ENCODE results near the gene MTSS2. TPM values are rescaled to one million over a fixed set of nuclear protein-coding genes. Genes with fewer than 3 reads are reported as not detected.

The MTSS2 gene
- total and polyA plus RNA-seq, 2 of the 4 experiments (the other 2 are of a cell fraction): 9.1 to 86.2 TPM

DNA sequence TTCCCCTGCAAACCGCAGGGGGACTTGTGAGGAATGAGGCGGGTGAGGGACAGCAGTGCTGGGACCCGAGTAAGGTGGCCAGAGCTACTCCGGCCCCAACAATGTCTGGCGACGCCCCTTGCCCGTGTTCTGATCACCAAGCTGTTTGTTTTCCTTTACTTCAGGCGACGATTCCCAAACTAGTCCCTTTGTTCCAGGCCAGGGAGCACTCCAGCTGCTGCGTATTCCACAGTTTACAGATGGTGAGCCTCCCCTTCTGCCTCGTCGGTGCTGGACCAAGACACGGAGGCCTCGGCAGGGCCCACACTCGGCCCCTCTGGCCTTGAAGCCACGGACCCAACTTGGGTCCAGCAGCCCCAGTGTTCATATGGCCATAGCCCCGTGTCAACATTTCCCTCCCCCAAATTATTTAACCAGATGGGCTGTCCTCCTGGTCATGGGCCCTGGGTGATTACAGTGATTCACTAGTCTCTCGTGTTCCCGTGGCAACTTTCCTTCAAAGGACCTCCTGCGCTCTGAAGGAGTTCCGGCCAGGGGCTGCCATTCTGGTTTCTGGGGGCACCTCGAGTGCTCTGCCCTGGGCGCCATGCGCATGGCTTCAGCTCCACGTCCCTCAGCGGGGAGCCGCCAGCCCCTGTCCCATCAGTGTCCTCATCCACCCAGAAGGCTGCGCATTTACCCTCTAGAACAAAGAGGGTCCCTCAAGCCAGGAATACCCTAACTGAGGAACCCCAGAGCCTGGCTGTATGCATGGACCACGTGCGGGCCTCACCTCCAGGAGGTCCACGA lies 24.8 kb upstream of the MTSS2 start:
- dilution Hi-C loops (cut with HindIII; ENCODE audit: low sequenced_read_pairs, unreplicated experiment): no loop called here
- TF ChIP-seq SMC3 (IDR thresholded peaks at IDR 0.05; ENCODE audit: low read depth, low read length) (no peak), CHD1 (IDR thresholded peaks at IDR 0.05; ENCODE audit: low read depth, low read length) (no peak), FOS (IDR thresholded peaks at IDR 0.05; ENCODE audit: low read depth, low read length) (no peak), USF2 (IDR thresholded peaks at IDR 0.05; ENCODE audit: low read depth, low read length) (no peak), NFE2L2 (IDR thresholded peaks at IDR 0.05; ENCODE audit: low read depth, low read length) (no peak), POLR2A (IDR thresholded peaks at IDR 0.05; ENCODE audit: low read depth, low read length) (no peak), RCOR1 (IDR thresholded peaks at IDR 0.05; ENCODE audit: insufficient replicate concordance, low read length) (no peak), CEBPB (IDR thresholded peaks at IDR 0.05; ENCODE audit: low read depth, low read length) (no peak), MAZ (IDR thresholded peaks at IDR 0.05; ENCODE audit: borderline replicate concordance, low read depth, low read length) (no peak), CTCF (conservative IDR thresholded peaks at IDR 0.05; ENCODE audit: low read depth, low read length) (no peak), MXI1 (IDR thresholded peaks at IDR 0.05; ENCODE audit: borderline replicate concordance, low read depth, low read length) (no peak), RAD21 (IDR thresholded peaks at IDR 0.05; ENCODE audit: low read length) (no peak), MAFK (IDR thresholded peaks at IDR 0.05; ENCODE audit: low read depth, low read length) (no peak), RFX5 (IDR thresholded peaks at IDR 0.05; ENCODE audit: low read depth, low read length) (no peak)
- TF ChIP-seq, protein P1, sequence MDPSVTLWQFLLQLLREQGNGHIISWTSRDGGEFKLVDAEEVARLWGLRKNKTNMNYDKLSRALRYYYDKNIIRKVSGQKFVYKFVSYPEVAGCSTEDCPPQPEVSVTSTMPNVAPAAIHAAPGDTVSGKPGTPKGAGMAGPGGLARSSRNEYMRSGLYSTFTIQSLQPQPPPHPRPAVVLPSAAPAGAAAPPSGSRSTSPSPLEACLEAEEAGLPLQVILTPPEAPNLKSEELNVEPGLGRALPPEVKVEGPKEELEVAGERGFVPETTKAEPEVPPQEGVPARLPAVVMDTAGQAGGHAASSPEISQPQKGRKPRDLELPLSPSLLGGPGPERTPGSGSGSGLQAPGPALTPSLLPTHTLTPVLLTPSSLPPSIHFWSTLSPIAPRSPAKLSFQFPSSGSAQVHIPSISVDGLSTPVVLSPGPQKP (IDR thresholded peaks at IDR 0.05; ENCODE audit: borderline replicate concordance, low read depth, low read length): no peak

More for the DNA sequence above, 24.8 kb upstream of the MTSS2 start:
- Histone ChIP-seq H2BK120ac (ENCODE audit: low read depth, low read length) (no peak overlapping the region), H3K56ac (ENCODE audit: extremely low read depth, insufficient read depth, low read length) (no peak overlapping the region), H3K9me3 (ENCODE audit: control insufficient read depth, insufficient read depth, low read length) (no peaks in the 10 kb centered on the region), H2AK5ac (ENCODE audit: low read depth, low read length) (peak overlapping the region; percentile 40), H3K9me1 (ENCODE audit: insufficient read depth, low read length) (peaks cover 44% of the 10 kb centered on the region), H3K79me1 (ENCODE audit: low read depth in 1 of 2, low read length in 2 of 2) (peaks cover 9 to 53% of the 10 kb centered on the region in 2 experiments), H3K4me3 (ENCODE audit: insufficient read depth, low read depth, low read length) (no peak overlapping the region), H3K4ac (ENCODE audit: low read depth, low read length) (peak overlapping the region; percentile 44), H2AFZ (replicated peaks; ENCODE audit: low read length, poor library complexity) (no peak overlapping the region), H3K9ac (ENCODE audit: low read depth, low read length) (no peak overlapping the region), H3K27me3 (ENCODE audit: control insufficient read depth, insufficient read depth, low read length) (no peaks in the 10 kb centered on the region), H2BK20ac (ENCODE audit: low read depth, low read length) (no peak overlapping the region), H3K27ac (ENCODE audit: insufficient read depth, low read length) (no peak overlapping the region), H3K14ac (replicated peaks; ENCODE audit: low read depth, low read length) (no peak overlapping the region), H4K8ac (ENCODE audit: low read depth in 2 of 2, low read length in 2 of 2) (no peak overlapping the region), H4K91ac (ENCODE audit: insufficient read depth, low read depth, low read length) (peak overlapping the region; percentile 27; the same call in 1 of the 2 replicates), H2AK9ac (replicated peaks; ENCODE audit: low read depth, low read length, poor library complexity) (peak overlapping the region; percentile 59), H3K4me2 (ENCODE audit: low read depth, low read length) (no peak overlapping the region), H3K36me3 (ENCODE audit: control insufficient read depth, insufficient read depth, low read length) (no peaks in the 10 kb centered on the region), H4K20me1 (ENCODE audit: insufficient read depth, low read length) (no peaks in the 10 kb centered on the region), H3K4me1 (ENCODE audit: control insufficient read depth, insufficient read depth, low read length) (peaks cover 39% of the 10 kb centered on the region), H2BK15ac (ENCODE audit: low read depth, low read length) (no peak overlapping the region; the same call in 2 of the 3 replicates), H3K18ac (ENCODE audit: low read depth, low read length) (no peak overlapping the region), H3K23ac (ENCODE audit: low read depth, low read length) (no peak overlapping the region), H4K5ac (ENCODE audit: low read depth, low read length) (no peak overlapping the region), H2BK5ac (ENCODE audit: low read depth, low read length, poor library complexity, severe bottlenecking) (no peak overlapping the region)
- DNase-seq: no peak
- in situ Hi-C loops (cut with MboI; ENCODE audit: low sequenced_read_pairs) (no loop called here), intact Hi-C loops (cut with micrococcal nuclease) (no loop called here)
- WGBS, 2 experiments (ENCODE audit: extremely low coverage in 2 of 2, insufficient read length in 1 of 2): 81% methylated on average over 14 of the region's 31 CpGs; no CpG with 5 or more reads in 1 of the 2 experiments
- ChIA-PET POLR2A (ENCODE audit: unreplicated experiment) (no interaction called here), CTCF (no interaction called here)
- BruUV-seq (replicated peaks): no TSS peak
- ATAC-seq (ENCODE audit: low read depth): no peak

Data from IMR-90 (cell line).